A549 (cell line): ENCODE measurements around the gene FHIP1B.
A peak's percentile ranks its signal among the peaks of the same experiment; 100 is the strongest.

Experiments
- CBX2 ChIP-seq: fragments of 200-600 bp; sonication (generic); IDR thresholded peaks from 2 replicates; pipeline ENCODE4 v1.6.1; 2016; ENCODE audit warnings: low read depth, mild to moderate bottlenecking, borderline replicate concordance
- CHD2 ChIP-seq: fragments of 150-350 bp; IDR thresholded peaks from 2 replicates; pipeline ENCODE4 v1.6.1; 2014; ENCODE audit warnings: low read length; ENCODE audit not compliant: partially characterized antibody
- CHD4 ChIP-seq: fragments of 200-600 bp; sonication (generic); IDR thresholded peaks from 2 replicates; pipeline ENCODE4 v1.6.1; 2016; ENCODE audit warnings: antibody characterized with exemption, mild to moderate bottlenecking, borderline replicate concordance
- CTCF ChIP-seq: fragments of >200 bp; sonication (Bioruptor Twin); formaldehyde crosslinking; IDR thresholded peaks from 3 replicates; pipeline ENCODE4 v1.5.1; 2016
- HDAC2 ChIP-seq: fragments of 200-600 bp; sonication (generic); IDR thresholded peaks from 2 replicates; pipeline ENCODE4 v1.6.1; 2016
- HOXA7 ChIP-seq: fragments of 250-450 bp; sonication (Bioruptor Pico); IDR thresholded peaks from 2 replicates; pipeline ENCODE4 v1.5.0; 2020; ENCODE audit warnings: mild to moderate bottlenecking, moderate library complexity
- MAX ChIP-seq: IDR thresholded peaks from 2 replicates; pipeline ENCODE4 v1.6.1; 2012
- NPAS2 ChIP-seq: fragments of 250-450 bp; sonication (Bioruptor Pico); IDR thresholded peaks from 2 replicates; pipeline ENCODE4 v1.8.0; 2022; ENCODE audit warnings: mild to moderate bottlenecking, moderate library complexity, borderline replicate concordance
- NR3C1 ChIP-seq: fragments of >200 bp; sonication (Bioruptor Twin); formaldehyde crosslinking; IDR thresholded peaks from 3 replicates; pipeline ENCODE4 v1.6.1; 2017
- POLR2AphosphoS2 ChIP-seq: conservative IDR thresholded peaks from 2 replicates; pipeline ENCODE4 v1.6.1; 2012; ENCODE audit warnings: low read length, improper control_type of control experiment, inconsistent platforms
- RFX5 ChIP-seq: fragments of 450-650 bp; IDR thresholded peaks from 2 replicates; pipeline ENCODE4 v1.7.1; 2014; ENCODE audit warnings: antibody characterized with exemption, mild to moderate bottlenecking, moderate library complexity
- SMC3 ChIP-seq: fragments of >200 bp; sonication (Bioruptor Twin); formaldehyde crosslinking; IDR thresholded peaks from 3 replicates; pipeline ENCODE4 v1.6.1; 2018; ENCODE audit warnings: inconsistent platforms
- TP53 ChIP-seq: fragments of 250-450 bp; sonication (Bioruptor Pico); IDR thresholded peaks from 2 replicates; pipeline ENCODE4 v1.5.0; 2021; ENCODE audit warnings: mild to moderate bottlenecking, moderate library complexity
- ZC3H11A ChIP-seq: fragments of 450-650 bp; IDR thresholded peaks from 2 replicates; pipeline ENCODE4 v1.6.1; 2014; ENCODE audit warnings: antibody characterized with exemption, mild to moderate bottlenecking

- TF ChIP-seq TP53 (CRISPR knock-in tag), result no peak
- peak; percentile 60 for TF ChIP-seq CTCF
- no peak for TF ChIP-seq CBX2
- no peak for TF ChIP-seq NPAS2 (CRISPR knock-in tag)
- no peak for TF ChIP-seq MAX
- TF ChIP-seq POLR2AphosphoS2, result no peak
- no peak for TF ChIP-seq NR3C1
- TF ChIP-seq HDAC2, result no peak
- no peak for TF ChIP-seq RFX5
- no peak for TF ChIP-seq ZC3H11A
- TF ChIP-seq SMC3, result peak; percentile 68
- TF ChIP-seq HOXA7, result no peak
- no peak for TF ChIP-seq CHD4
- TF ChIP-seq CHD2, result no peak
These were observed 16.8 kb upstream of the FHIP1B start for GRCh38 chr11:6251120-6251733.
